BLaER1 treated with 17β-estradiol and CSF1 and Interleukin-3, amounts not matched to agents 10 nM and 100 nM (cell line): Measurements from ENCODE around the gene MIX23.

Experiments used
- H3K27ac ChIP-seq, 11 experiments: shearing (Covaris generic); formaldehyde crosslinking; 2 replicates each; pipeline ENCODE4 v1.8.1; 2022
- H3K27me3 ChIP-seq, 11 experiments: shearing (Covaris generic); formaldehyde crosslinking; 2 replicates each; pipeline ENCODE4 v1.8.1; 2022
- H3K36me3 ChIP-seq, 11 experiments: shearing (Covaris generic); formaldehyde crosslinking; 2 replicates each; pipeline ENCODE4 v1.8.1; 2022
- H3K4me1 ChIP-seq, 10 experiments: shearing (Covaris generic); formaldehyde crosslinking; 2 replicates each; pipeline ENCODE4 v1.8.1; 2022
- H3K4me2 ChIP-seq, 11 experiments: shearing (Covaris generic); formaldehyde crosslinking; 2 replicates each; pipeline ENCODE4 v1.8.1; 2022
- H3K4me3 ChIP-seq, 10 experiments: shearing (Covaris generic); formaldehyde crosslinking; 2 replicates each; pipeline ENCODE4 v1.8.1; 2022
- H3K9ac ChIP-seq, 11 experiments: shearing (Covaris generic); formaldehyde crosslinking; 2 replicates each; pipeline ENCODE4 v1.8.1; 2022
- H3K9me3 ChIP-seq, 11 experiments: shearing (Covaris generic); formaldehyde crosslinking; replicated peaks in 1 of 11; 2 replicates each; pipeline ENCODE4 v1.8.1; 2022
- H4K20me1 ChIP-seq, 11 experiments: shearing (Covaris generic); formaldehyde crosslinking; 2 replicates each; pipeline ENCODE4 v1.8.1; 2022
- Cebpa-rat ChIP-seq, 11 experiments: shearing (Covaris generic); IDR thresholded peaks; 2 replicates each; pipeline ENCODE4 v1.8.1; 2022

Gene MIX23

DNA sequence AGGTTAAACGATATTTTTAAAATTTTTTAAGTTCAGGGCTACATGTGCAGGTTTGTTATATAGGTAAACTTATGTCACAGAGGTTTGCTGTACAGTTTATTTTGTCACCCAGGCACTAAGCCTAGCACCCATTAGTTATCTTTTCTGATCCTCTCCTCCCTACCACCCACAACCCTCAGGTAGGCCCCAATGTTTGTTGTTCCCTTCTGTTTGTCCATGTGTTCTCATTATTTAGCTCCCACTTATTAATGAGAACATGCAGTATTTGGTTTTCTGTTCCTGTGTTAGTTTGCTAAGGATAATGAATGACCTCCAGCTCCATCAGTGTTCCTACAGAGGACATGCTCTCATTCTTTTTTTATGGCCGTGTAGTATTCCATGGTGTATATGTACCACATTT, 15.9 kb upstream of the MIX23 start:
- peaks cover 0 to 38% (median 24%) of the 10 kb centered on the region in 11 experiments; a peak in 15 of 22 replicates for H3K36me3 ChIP-seq
- no peaks in the 10 kb centered on the region for H4K20me1 ChIP-seq
- H3K4me1 ChIP-seq = peaks cover 0 to 47% (median 5%) of the 10 kb centered on the region in 10 experiments; a peak in 8 of 20 replicates
- TF ChIP-seq Cebpa-rat (IDR thresholded peaks at IDR 0.05) = no peak
- no peak overlapping the region for H3K27ac ChIP-seq
- H3K4me3 ChIP-seq = no peak overlapping the region
- H3K9me3 ChIP-seq = no peaks in the 10 kb centered on the region
- no peak overlapping the region for H3K9ac ChIP-seq
- no peaks in the 10 kb centered on the region for H3K27me3 ChIP-seq
- no peak overlapping the region for H3K4me2 ChIP-seq

DNA sequence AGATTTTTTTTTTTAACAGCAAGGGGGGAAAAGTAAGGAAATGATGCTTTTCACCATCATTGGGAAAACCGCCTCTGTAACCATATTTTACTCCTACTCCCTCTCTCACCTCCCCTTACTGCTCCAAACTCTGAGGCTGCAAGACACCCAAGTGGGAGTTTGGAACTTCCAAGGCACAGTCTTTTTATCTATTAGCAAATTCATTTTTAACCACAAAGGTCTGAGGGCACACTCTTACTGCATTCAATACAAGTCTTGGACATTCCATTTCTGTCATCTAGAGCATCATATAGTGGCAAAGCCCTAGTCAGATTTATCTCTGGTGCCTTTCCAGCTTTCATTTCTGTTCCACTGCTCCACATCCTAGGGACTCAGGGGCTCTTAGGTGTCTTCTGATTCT, 14.2 kb upstream of the MIX23 start:
- no peak overlapping the region for H3K4me2 ChIP-seq
- peaks cover 0 to 39% (median 5%) of the 10 kb centered on the region in 10 experiments; a peak in 8 of 20 replicates for H3K4me1 ChIP-seq
- no peak overlapping the region for H3K4me3 ChIP-seq
- H3K9me3 ChIP-seq = no peaks in the 10 kb centered on the region
- no peak overlapping the region for H3K9ac ChIP-seq
- H3K27me3 ChIP-seq = no peaks in the 10 kb centered on the region
- no peak for TF ChIP-seq Cebpa-rat (IDR thresholded peaks at IDR 0.05)
- H3K27ac ChIP-seq = no peak overlapping the region
- H3K36me3 ChIP-seq = peaks cover 0 to 29% (median 12%) of the 10 kb centered on the region in 11 experiments; a peak in 8 of 22 replicates
- no peaks in the 10 kb centered on the region for H4K20me1 ChIP-seq

DNA sequence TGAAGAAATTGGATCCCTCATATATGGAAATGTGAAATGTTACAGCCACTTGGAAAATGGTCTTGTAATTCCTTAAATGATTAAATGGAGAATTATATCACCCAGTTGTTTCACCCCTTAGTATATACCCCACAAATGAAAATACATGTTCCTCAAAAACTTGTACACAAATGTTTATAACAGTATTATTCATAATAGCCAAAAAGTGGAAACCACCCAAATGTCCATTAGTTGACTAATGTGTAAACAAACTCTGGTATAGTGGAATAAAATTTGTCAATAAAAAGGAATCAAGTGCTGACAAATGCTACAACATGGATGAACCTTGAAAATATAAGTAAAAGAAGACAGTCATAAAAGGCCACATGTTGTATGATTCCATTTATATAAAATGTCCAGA, 13.5 kb upstream of the MIX23 start:
- Histone ChIP-seq H3K27me3 (no peaks in the 10 kb centered on the region), H3K9me3 (no peaks in the 10 kb centered on the region), H3K4me3 (no peak overlapping the region), H3K4me1 (peaks cover 0 to 32% (median 5%) of the 10 kb centered on the region in 10 experiments; a peak in 8 of 20 replicates), H3K9ac (no peak overlapping the region), H4K20me1 (no peaks in the 10 kb centered on the region), H3K36me3 (peaks cover 0 to 29% (median 9%) of the 10 kb centered on the region in 11 experiments; a peak in 8 of 22 replicates), H3K4me2 (no peak overlapping the region), H3K27ac (no peak overlapping the region)
- TF ChIP-seq Cebpa-rat (IDR thresholded peaks at IDR 0.05) = no peak

DNA sequence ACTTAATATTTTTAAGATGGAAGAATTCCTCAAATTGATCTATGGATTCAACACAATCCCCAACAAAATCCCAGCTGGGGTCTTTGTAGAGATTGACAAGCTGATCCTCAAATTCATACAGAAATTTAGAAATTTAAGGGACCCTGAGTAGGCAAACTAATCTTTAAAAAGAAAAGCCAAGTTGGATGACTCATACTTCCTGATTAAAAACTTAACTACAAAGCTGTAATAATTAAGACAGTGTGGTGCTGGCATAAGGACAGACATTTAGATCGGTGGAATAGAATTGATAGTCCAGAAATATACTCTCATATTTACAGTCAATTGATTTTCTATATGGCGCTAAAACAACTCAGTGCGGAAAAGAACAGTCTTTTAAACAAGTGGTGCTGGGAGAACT, 12.6 kb upstream of the MIX23 start:
- no peaks in the 10 kb centered on the region for H3K27me3 ChIP-seq
- H3K4me2 ChIP-seq = peak overlapping the region in 4 of 11 experiments; percentile 21 to 59 (median 30); a peak in 5 of 22 replicates
- H3K9ac ChIP-seq = no peak overlapping the region
- no peak for TF ChIP-seq Cebpa-rat (IDR thresholded peaks at IDR 0.05)
- H3K27ac ChIP-seq = no peak overlapping the region
- H4K20me1 ChIP-seq = no peaks in the 10 kb centered on the region; a peak in 1 of 22 replicates
- H3K36me3 ChIP-seq = peaks cover 0 to 29% (median 9%) of the 10 kb centered on the region in 11 experiments; a peak in 8 of 22 replicates
- no peaks in the 10 kb centered on the region for H3K9me3 ChIP-seq
- no peak overlapping the region for H3K4me3 ChIP-seq
- H3K4me1 ChIP-seq = peaks cover 2 to 32% (median 8%) of the 10 kb centered on the region in 10 experiments

DNA sequence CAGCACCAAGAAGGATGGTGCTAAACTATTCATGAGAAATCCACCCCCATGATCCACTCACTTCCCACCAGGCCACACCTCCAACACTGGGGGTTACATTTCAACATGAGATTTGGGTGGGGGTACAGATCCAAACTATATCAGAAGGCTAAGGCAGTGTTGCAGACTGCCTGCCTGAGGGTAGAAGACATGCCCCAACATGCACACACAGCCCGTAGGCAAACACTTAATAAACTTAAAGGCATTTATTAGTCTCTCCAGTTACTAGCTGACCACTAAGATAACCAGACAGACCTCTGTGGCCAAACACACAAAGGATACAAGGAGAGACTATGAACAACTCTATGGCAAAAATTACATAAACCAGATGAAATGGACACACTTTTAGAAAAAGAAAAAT, 11.1 kb upstream of the MIX23 start:
- Histone ChIP-seq H3K27me3 (no peaks in the 10 kb centered on the region), H3K9me3 (no peaks in the 10 kb centered on the region), H4K20me1 (peaks cover 0 to 4% (median 0%) of the 10 kb centered on the region in 11 experiments; a peak in 2 of 22 replicates), H3K27ac (no peak overlapping the region; a peak in 1 of 22 replicates), H3K36me3 (peaks cover 0 to 21% (median 9%) of the 10 kb centered on the region in 11 experiments; a peak in 8 of 22 replicates), H3K9ac (no peak overlapping the region; a peak in 2 of 22 replicates), H3K4me2 (peak overlapping the region in 1 of 11 experiments; percentile 59; a peak in 1 of 22 replicates), H3K4me3 (no peak overlapping the region), H3K4me1 (peaks cover 10 to 32% (median 14%) of the 10 kb centered on the region in 10 experiments)
- TF ChIP-seq Cebpa-rat (IDR thresholded peaks at IDR 0.05) = no peak

DNA sequence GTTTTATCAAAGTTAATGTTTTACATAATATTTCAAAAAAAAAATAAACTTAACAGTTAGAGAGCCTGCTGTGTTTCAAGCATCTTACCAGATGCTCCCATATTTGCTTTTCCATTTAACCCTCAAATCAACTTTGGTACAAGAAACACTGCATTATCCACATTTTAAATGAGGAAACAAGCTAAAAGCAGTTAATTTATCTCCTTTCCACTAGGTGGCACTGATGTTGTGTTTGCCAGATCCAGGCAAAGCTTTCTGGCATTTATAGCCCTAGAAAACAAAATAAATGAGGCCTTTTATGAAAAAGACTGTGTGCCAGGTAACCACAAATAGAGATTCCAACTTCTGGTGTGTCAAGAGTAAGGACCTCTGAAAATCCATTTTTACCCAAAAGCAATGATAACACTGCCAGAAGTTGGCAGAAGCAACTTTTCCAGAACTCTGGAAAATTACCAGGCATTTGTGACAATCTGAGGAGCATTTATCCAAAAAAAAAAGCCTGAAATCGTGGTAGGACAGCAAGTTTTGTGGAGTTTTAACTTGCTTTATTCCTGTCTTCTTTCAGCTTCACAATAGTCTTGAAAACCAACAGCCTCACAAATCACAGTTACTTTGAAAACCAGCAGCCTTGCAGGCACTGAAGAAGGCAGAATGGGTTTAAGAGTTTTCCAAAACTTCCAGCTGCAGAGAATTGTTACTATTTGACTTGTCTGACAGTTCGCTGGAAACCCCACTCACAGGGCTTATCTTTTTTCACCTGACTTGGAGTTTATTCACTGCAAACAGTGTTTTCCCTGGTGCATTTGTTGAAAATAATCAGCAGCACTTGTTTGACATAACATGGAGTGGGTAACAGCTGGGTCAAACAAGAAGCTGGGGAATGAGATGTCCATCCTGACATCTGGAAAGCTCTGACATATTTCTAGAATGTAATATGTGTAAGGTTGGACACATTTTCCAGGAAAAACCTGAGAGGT, 10.1 kb upstream of the MIX23 start:
- no peak overlapping the region; a peak in 2 of 22 replicates for H3K9ac ChIP-seq
- H3K4me3 ChIP-seq = no peak overlapping the region
- no peak overlapping the region for H3K4me2 ChIP-seq
- peaks cover 0 to 4% (median 0%) of the 10 kb centered on the region in 11 experiments; a peak in 2 of 22 replicates for H4K20me1 ChIP-seq
- H3K36me3 ChIP-seq = peaks cover 0 to 16% (median 9%) of the 10 kb centered on the region in 11 experiments; a peak in 7 of 22 replicates
- H3K27me3 ChIP-seq = no peaks in the 10 kb centered on the region
- TF ChIP-seq Cebpa-rat (IDR thresholded peaks at IDR 0.05) = no peak
- H3K4me1 ChIP-seq = peaks cover 10 to 32% (median 14%) of the 10 kb centered on the region in 10 experiments
- no peaks in the 10 kb centered on the region for H3K9me3 ChIP-seq
- H3K27ac ChIP-seq = no peak overlapping the region; a peak in 1 of 22 replicates

DNA sequence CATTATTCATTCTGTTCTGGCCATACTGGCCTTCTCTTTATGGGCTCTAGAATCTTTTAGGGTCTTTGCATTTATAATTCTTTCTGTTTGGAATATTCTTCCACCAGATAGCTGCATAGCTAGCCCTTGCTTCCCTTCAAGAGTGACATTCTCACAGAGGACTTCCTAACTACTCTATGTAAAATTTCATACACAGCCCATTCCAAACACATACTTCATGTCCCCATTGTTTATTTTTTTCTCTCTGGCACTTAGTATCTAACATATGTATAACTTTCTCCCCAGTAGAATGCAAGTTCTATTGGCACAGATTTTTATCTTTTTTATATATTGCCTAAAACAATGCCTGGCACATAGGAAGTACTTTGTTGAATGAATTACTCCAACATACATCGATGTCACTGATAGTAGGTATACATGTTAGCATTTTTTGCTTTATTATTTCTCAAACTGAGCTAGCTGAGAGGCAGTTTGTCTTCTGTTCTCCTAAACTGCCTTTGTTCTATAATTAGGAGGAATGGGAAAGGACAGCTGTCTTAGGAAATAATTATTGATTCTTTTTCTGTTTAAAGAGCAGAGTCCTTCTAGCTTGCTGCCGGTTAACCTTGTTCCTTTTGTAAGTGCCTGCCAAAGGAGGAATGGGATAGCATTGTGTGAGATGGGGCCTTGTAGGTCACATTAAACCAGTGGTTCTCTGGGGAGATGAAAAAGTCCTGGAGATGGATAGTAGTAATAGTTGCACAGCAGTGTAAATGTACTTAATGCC, 8.8 kb upstream of the MIX23 start:
- Histone ChIP-seq H3K9ac (peak overlapping the region in 1 of 11 experiments; percentile 50; a peak in 1 of 22 replicates), H3K4me3 (no peak overlapping the region), H3K4me2 (no peak overlapping the region), H3K9me3 (no peaks in the 10 kb centered on the region), H3K36me3 (peaks cover 0 to 21% (median 9%) of the 10 kb centered on the region in 11 experiments; a peak in 9 of 22 replicates), H3K27me3 (no peaks in the 10 kb centered on the region), H3K4me1 (peaks cover 10 to 32% (median 19%) of the 10 kb centered on the region in 10 experiments), H3K27ac (no peak overlapping the region), H4K20me1 (peaks cover 0 to 4% (median 0%) of the 10 kb centered on the region in 11 experiments; a peak in 2 of 22 replicates)
- no peak for TF ChIP-seq Cebpa-rat (IDR thresholded peaks at IDR 0.05)

DNA sequence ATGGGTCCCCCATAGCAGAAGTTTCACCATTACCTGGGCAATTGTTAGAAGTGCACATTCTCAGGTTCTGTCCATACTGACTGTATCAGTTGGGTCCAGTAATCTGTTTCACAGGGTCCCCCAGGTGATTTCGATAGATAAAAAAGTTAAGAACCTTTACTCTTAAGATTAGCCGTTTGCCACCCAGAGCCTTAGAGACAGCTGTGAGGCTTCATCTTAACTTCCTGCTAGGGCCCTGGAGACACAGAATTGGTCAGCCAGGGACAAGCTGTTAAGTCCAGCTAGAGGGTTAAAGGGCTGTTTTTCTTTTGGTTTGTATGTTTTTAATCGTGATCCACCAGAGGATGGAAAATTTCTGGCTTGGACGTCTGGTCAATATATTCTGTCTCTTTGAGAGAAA, 7.6 kb upstream of the MIX23 start:
- Histone ChIP-seq H4K20me1 (peaks cover 0 to 4% (median 0%) of the 10 kb centered on the region in 11 experiments; a peak in 2 of 22 replicates), H3K4me3 (no peak overlapping the region), H3K27ac (no peak overlapping the region), H3K4me1 (peaks cover 14 to 40% (median 28%) of the 10 kb centered on the region in 10 experiments), H3K9ac (peak overlapping the region in 3 of 11 experiments; percentile 28 to 50 (median 42); a peak in 6 of 22 replicates), H3K4me2 (peak overlapping the region in 7 of 11 experiments; percentile 21 to 54 (median 34); a peak in 8 of 22 replicates), H3K27me3 (no peaks in the 10 kb centered on the region), H3K36me3 (peaks cover 0 to 29% (median 9%) of the 10 kb centered on the region in 11 experiments; a peak in 11 of 22 replicates), H3K9me3 (no peaks in the 10 kb centered on the region)
- no peak for TF ChIP-seq Cebpa-rat (IDR thresholded peaks at IDR 0.05)
